Coronary artery (tissue), 2 donors: ENCODE measurements around the gene LCE1C.

Experiments used
- DNase-seq: peaks from one replicate; pipeline ENCODE4 v3.0.0-alpha.2; 2017; ENCODE audit warnings: low spot score
- H3K27ac ChIP-seq, 2 donors: fragments of 200-600 bp; sonication (generic); one replicate each; pipeline ENCODE4 v1.5.1; 2016 to 2019
- H3K4me3 ChIP-seq: fragments of 200-600 bp; sonication (generic); 2 replicates; pipeline ENCODE4 v1.5.1; 2016; ENCODE audit warnings: mild to moderate bottlenecking, moderate library complexity
- CTCF ChIP-seq: fragments of 200-600 bp; sonication (generic); IDR thresholded peaks from one replicate; pipeline ENCODE4 v1.5.1; 2019; ENCODE audit warnings: antibody characterized with exemption

The LCE1C gene

GRCh38 chr1:152806576-152806975 lies at the start of gene LCE1C:
TSS of gene LCE1C (minus strand) at chr1:152806651. CDS start at chr1:152805478, 1,173 bp downstream.
- no peak for TF ChIP-seq CTCF
- Histone ChIP-seq H3K27ac (no peak within 1 kb of the TSS), H3K4me3 (no peak within 1 kb of the TSS)
- no peak for DNase-seq

- no peak for DNase-seq
- Histone ChIP-seq H3K27ac (no peak overlapping the region), H3K4me3 (no peak overlapping the region)
- TF ChIP-seq CTCF, result no peak
These were observed 49.2 kb upstream of the LCE1C start for GRCh38 chr1:152855661-152856060.

GRCh38 chr1:152842556-152842955 lies 36.1 kb upstream of the LCE1C start, which contains the start of gene LCE6A:
TSS of gene LCE6A (plus strand) at chr1:152842856. CDS start at chr1:152843521, 665 bp downstream.
- H3K4me3 ChIP-seq, result no peak within 1 kb of the TSS
- DNase-seq, result no peak
- no peak for TF ChIP-seq CTCF
- H3K27ac ChIP-seq, result no peak within 1 kb of the TSS

GRCh38 chr1:152836870-152837269 lies 30.4 kb upstream of the LCE1C start:
- H3K4me3 ChIP-seq, result no peak overlapping the region
- no peak for TF ChIP-seq CTCF
- no peak for DNase-seq
- no peak overlapping the region for H3K27ac ChIP-seq

- no peak within 1 kb of the TSS for H3K4me3 ChIP-seq
- no peak for TF ChIP-seq CTCF
- no peak for DNase-seq
- no peak within 1 kb of the TSS for H3K27ac ChIP-seq
These were observed 20.7 kb upstream of the LCE1C start, which contains the start of gene LCE1A for GRCh38 chr1:152827173-152827572. TSS of gene LCE1A (plus strand) at chr1:152827473. CDS start at chr1:152827473, 0 bp downstream.

- Histone ChIP-seq H3K27ac (no peak overlapping the region), H3K4me3 (no peak overlapping the region)
- no peak for DNase-seq
- no peak for TF ChIP-seq CTCF
These were observed 18.5 kb upstream of the LCE1C start for GRCh38 chr1:152824964-152825363.

GRCh38 chr1:152823294-152823693 lies 16.8 kb upstream of the LCE1C start:
- TF ChIP-seq CTCF, result no peak
- no peak overlapping the region for H3K4me3 ChIP-seq
- no peak overlapping the region for H3K27ac ChIP-seq
- no peak for DNase-seq
